ENCODE measurements around the gene PALD1. TPM values are rescaled to one million over a fixed set of nuclear protein-coding genes. Genes with fewer than 3 reads are reported as not detected.

The PALD1 gene
- total and polyA plus RNA-seq, 2 experiments from 2014 or later = 5.7 to 19.1 TPM

GRCh38 chr10:70543911-70544310, 65.3 kb downstream of the PALD1 start:
- Histone ChIP-seq H3K27ac (no peak overlapping the region), H3K36me3 (no peaks in the 10 kb centered on the region), H3K4me1 (ENCODE audit: low read depth) (peaks cover 6% of the 10 kb centered on the region), H3K9me3 (ENCODE audit: low read depth) (no peaks in the 10 kb centered on the region), H3K4me3 (no peak overlapping the region), H3K27me3 (no peaks in the 10 kb centered on the region)
- no peak for TF ChIP-seq CTCF (IDR thresholded peaks at IDR 0.05; ENCODE audit: low read depth, low read length)
- DNase-seq (ENCODE audit: low read depth in 1 of 2, low spot score in 1 of 2) = no peak

DNA sequence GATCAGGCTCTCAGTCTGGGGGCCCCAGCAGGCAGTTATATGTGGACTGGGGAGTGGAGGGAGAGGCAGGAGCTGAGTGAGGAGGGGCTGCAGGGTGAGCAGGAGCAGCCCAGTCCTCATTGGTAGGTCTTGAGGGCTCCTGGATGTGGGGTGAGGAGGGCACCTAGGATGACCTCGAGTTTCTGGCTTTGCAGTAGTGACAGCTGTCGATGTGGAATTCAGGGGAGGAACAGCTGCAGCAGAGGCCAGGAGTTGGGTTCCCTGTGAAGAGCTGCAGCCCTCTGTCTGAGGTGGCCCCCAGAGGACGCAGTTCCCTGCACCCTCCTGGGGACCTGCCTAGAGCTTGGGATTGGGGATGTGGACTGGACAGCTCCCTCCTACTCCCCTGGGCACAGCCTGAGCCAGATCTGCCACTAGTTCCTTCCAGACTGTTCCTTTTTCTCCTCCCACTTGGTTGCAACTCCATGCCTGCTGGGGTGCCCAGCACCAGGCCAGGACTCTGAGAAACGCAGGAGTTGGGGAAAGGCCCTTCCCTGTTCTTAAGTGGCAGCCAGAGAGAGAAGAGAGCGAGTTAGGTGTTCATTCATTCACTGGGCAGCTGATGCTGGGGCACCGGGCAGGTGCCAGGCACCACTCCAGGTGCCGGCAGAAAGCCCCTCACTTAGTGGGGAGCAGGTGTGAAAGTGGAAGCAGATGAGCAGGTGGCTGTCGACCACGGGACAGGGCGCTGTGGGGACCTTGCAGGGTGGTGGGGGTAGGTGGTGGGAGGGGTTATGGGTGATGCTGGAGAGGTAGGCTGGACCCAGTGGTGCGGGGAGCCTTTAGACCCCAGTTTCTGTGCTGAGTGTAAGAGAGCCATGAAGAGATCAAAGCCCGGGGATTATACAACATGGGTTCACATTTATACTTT, 66.1 kb downstream of the PALD1 start:
- Histone ChIP-seq H3K27me3 (no peaks in the 10 kb centered on the region), H3K36me3 (no peaks in the 10 kb centered on the region), H3K4me1 (ENCODE audit: low read depth) (peaks cover 6% of the 10 kb centered on the region), H3K9me3 (ENCODE audit: low read depth) (no peaks in the 10 kb centered on the region), H3K4me3 (no peak overlapping the region), H3K27ac (no peak overlapping the region)
- TF ChIP-seq CTCF (IDR thresholded peaks at IDR 0.05; ENCODE audit: low read depth, low read length) = no peak
- DNase-seq (ENCODE audit: low read depth in 1 of 2, low spot score in 1 of 2) = peak in 1 of 2 donors; percentile 23

DNA sequence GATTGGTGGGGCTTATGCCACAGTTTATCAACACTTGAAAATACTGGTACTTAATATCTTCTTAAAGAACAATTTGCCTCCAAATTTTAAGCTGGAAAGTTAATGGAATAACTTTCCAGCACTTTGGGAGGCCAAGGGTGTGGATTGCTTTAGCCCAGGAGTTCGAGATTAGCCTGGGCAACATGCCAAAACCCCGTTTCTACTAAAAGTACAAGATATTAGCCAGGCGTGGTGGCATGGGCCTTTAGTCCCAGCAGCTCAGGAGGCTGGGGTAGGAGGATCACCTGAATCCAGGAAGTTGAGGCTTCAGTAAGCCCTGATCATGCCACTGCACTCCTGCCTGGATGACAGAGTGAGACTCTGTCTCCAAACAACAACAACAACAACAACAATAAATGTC, 68.0 kb downstream of the PALD1 start:
- no peaks in the 10 kb centered on the region for H3K36me3 ChIP-seq
- H3K4me1 ChIP-seq (ENCODE audit: low read depth) = peaks cover 6% of the 10 kb centered on the region
- DNase-seq (ENCODE audit: low read depth in 1 of 2, low spot score in 1 of 2) = peak in 1 of 2 donors; percentile 56
- no peak overlapping the region for H3K4me3 ChIP-seq
- TF ChIP-seq CTCF (IDR thresholded peaks at IDR 0.05; ENCODE audit: low read depth, low read length) = no peak
- H3K9me3 ChIP-seq (ENCODE audit: low read depth) = no peaks in the 10 kb centered on the region
- no peaks in the 10 kb centered on the region for H3K27me3 ChIP-seq
- H3K27ac ChIP-seq = no peak overlapping the region

GRCh38 chr10:70549351-70549961, 70.9 kb downstream of the PALD1 start:
- DNase-seq (ENCODE audit: low read depth in 1 of 2, low spot score in 1 of 2) = no peak
- no peaks in the 10 kb centered on the region for H3K27me3 ChIP-seq
- no peak for TF ChIP-seq CTCF (IDR thresholded peaks at IDR 0.05; ENCODE audit: low read depth, low read length)
- no peak overlapping the region for H3K27ac ChIP-seq
- H3K4me1 ChIP-seq (ENCODE audit: low read depth) = peaks cover 8% of the 10 kb centered on the region
- H3K36me3 ChIP-seq = no peaks in the 10 kb centered on the region
- H3K9me3 ChIP-seq (ENCODE audit: low read depth) = no peaks in the 10 kb centered on the region
- no peak overlapping the region for H3K4me3 ChIP-seq

GRCh38 chr10:70549962-70550458, 71.4 kb downstream of the PALD1 start:
- Histone ChIP-seq H3K27ac (no peak overlapping the region), H3K36me3 (no peaks in the 10 kb centered on the region), H3K27me3 (no peaks in the 10 kb centered on the region), H3K4me3 (no peak overlapping the region), H3K9me3 (ENCODE audit: low read depth) (no peaks in the 10 kb centered on the region), H3K4me1 (ENCODE audit: low read depth) (peaks cover 6% of the 10 kb centered on the region)
- peak; percentile 67 to 70 for DNase-seq (ENCODE audit: low read depth in 1 of 2, low spot score in 1 of 2)
- TF ChIP-seq CTCF (IDR thresholded peaks at IDR 0.05; ENCODE audit: low read depth, low read length) = peak; percentile 85
